GM12872 (cell line): ENCODE measurements around the gene ATF6.

Experiments
- CTCF ChIP-seq: IDR thresholded peaks from 3 replicates; pipeline ENCODE4 v1.5.1; 2011; ENCODE audit warnings: low read depth, mild to moderate bottlenecking, low read length, moderate library complexity; ENCODE audit not compliant: insufficient read depth

Gene ATF6

GRCh38 chr1:161778522-161778921, 12.4 kb downstream of the ATF6 start:
- TF ChIP-seq CTCF, result no peak

DNA sequence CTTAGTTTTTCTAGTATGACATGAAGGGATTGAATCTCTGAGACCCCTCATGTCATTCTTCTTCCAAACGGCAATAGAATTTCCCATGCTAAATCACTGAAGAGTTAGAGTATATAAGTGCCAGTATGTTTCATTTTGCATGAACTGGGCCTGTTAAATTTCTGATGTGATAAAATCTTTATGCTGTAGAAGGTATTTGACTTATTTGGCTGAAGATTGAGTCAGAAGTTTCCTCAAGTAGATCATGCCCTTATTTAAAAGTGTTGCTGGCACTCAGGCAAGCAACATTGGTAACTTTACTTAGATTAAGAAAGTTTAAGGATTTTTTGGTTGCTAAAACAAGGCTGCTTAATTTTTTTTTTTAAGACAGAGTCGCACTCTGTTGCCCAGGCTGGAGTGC, 13.3 kb downstream of the ATF6 start:
- TF ChIP-seq CTCF, result no peak

GRCh38 chr1:161781995-161782394, 15.9 kb downstream of the ATF6 start:
- TF ChIP-seq CTCF, result no peak

GRCh38 chr1:161782886-161783285, 16.8 kb downstream of the ATF6 start:
- no peak for TF ChIP-seq CTCF

- no peak for TF ChIP-seq CTCF
Measured at GRCh38 chr1:161784968-161785367, 18.8 kb downstream of the ATF6 start.

DNA sequence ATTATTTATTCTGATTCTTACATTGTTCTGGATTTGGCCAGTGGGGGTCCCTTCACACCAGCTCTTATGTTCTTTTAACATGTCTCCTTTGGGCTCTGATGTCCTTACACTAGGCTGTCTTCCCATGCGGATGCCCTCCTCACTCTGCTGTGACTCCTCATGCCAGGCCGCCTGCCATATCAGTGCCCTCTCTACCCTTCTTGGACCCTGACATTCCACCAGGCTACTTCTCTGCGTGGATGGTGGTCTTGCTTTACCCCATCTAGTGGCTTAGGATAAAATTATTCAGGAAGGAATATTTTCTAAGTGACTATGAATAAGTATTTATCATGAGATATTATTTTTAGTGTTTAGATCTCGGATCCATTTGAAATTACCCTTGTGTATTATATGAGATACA, 21.2 kb downstream of the ATF6 start:
- TF ChIP-seq CTCF, result no peak

DNA sequence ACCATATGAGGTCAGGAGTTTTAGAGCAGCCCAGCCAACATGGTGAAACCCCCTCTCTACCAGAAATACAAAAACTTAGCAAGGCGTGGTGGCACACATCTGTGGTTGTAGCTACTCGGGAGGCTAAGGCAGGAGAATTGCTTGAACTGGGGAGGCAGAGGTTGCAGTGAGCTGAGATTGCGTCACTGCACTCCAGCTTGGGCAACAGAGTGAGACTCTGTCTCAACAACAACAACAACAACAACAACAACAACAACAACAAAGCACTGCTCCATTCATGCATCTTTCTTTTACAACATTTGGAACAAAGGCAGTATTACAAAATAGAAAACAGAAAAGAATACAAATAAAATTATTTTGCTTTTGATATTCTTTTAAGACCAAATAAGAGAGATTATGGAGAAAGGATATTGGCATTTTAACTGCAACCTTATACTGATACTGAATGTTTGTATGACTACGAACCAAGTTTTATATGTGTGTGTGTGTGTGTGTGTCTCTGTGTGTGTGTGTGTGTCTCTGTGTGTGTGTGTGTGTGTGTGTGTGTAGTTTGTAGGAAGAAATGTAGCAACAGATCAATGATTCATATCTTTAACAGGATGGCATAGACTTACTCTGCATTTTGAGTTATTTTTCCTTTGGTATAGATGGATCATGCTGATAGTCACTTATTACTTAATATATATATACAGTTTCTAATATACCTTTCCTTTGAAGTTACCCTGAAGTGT, 24.6 kb downstream of the ATF6 start:
- TF ChIP-seq CTCF, result no peak
